Activated naive CD8-positive, alpha-beta T cell (primary cell): ENCODE results near the gene SLC30A5.
"Not testable (repeated sequence)": the region's sequence is repeated elsewhere in the genome, so short reads cannot be mapped to it uniquely, and the experiment has no call there.

Experiments used
- H3K27ac Mint-ChIP-seq: one replicate; pipeline ENCODE4 v1.8.0; 2021; ENCODE audit warnings: mixed read lengths
- H3K27me3 Mint-ChIP-seq: one replicate; pipeline ENCODE4 v1.8.0; 2021; ENCODE audit warnings: mixed read lengths
- H3K36me3 Mint-ChIP-seq: one replicate; pipeline ENCODE4 v1.8.0; 2021; ENCODE audit warnings: mixed read lengths
- H3K4me1 Mint-ChIP-seq: one replicate; pipeline ENCODE4 v1.8.0; 2021; ENCODE audit warnings: low read depth, mixed read lengths
- H3K4me3 Mint-ChIP-seq: one replicate; pipeline ENCODE4 v1.8.0; 2021; ENCODE audit warnings: mild to moderate bottlenecking, mixed read lengths
- H3K9me3 Mint-ChIP-seq: one replicate; pipeline ENCODE4 v1.8.0; 2021; ENCODE audit warnings: low read depth, mixed read lengths

Gene SLC30A5

GRCh38 chr5:69093771-69094482 is at the start of gene SLC30A5:
Gene SLC30A5 (plus strand): TSS chr5:69094014. CDS start chr5:69094256, 242 bp downstream.
- peak within 1 kb of the TSS; percentile 93 for H3K4me3 Mint-ChIP-seq
- peaks cover 2% of the 10 kb centered on the region for H3K36me3 Mint-ChIP-seq
- peak within 1 kb of the TSS; percentile 94 for H3K27ac Mint-ChIP-seq
- no peaks in the 10 kb centered on the region for H3K9me3 Mint-ChIP-seq
- no peaks in the 10 kb centered on the region for H3K27me3 Mint-ChIP-seq
- peaks cover 36% of the 10 kb centered on the region for H3K4me1 Mint-ChIP-seq

GRCh38 chr5:69045213-69045612 is 48.6 kb upstream of the SLC30A5 start:
- H3K27me3 Mint-ChIP-seq, H3K36me3 Mint-ChIP-seq, H3K27ac Mint-ChIP-seq, H3K4me3 Mint-ChIP-seq, H3K9me3 Mint-ChIP-seq: not testable (repeated sequence)
- H3K4me1 Mint-ChIP-seq, result peaks cover 15% of the 10 kb centered on the region

GRCh38 chr5:69046375-69046957 is 47.3 kb upstream of the SLC30A5 start:
- peaks cover 15% of the 10 kb centered on the region for H3K4me1 Mint-ChIP-seq
- H3K27me3 Mint-ChIP-seq, result no peaks in the 10 kb centered on the region
- H3K27ac Mint-ChIP-seq, result no peak overlapping the region
- no peaks in the 10 kb centered on the region for H3K9me3 Mint-ChIP-seq
- H3K4me3 Mint-ChIP-seq, result no peak overlapping the region
- no peaks in the 10 kb centered on the region for H3K36me3 Mint-ChIP-seq

- H3K27me3 Mint-ChIP-seq, result no peaks in the 10 kb centered on the region
- H3K4me3 Mint-ChIP-seq, result no peak overlapping the region
- peaks cover 9% of the 10 kb centered on the region for H3K4me1 Mint-ChIP-seq
- no peaks in the 10 kb centered on the region for H3K36me3 Mint-ChIP-seq
- H3K9me3 Mint-ChIP-seq, result no peaks in the 10 kb centered on the region
- no peak overlapping the region for H3K27ac Mint-ChIP-seq
These were observed 45.6 kb upstream of the SLC30A5 start for GRCh38 chr5:69048230-69048629.

GRCh38 chr5:69049151-69049550 is 44.7 kb upstream of the SLC30A5 start:
- no peaks in the 10 kb centered on the region for H3K36me3 Mint-ChIP-seq
- H3K9me3 Mint-ChIP-seq, result no peaks in the 10 kb centered on the region
- H3K4me1 Mint-ChIP-seq, result peaks cover 5% of the 10 kb centered on the region
- H3K4me3 Mint-ChIP-seq, result no peak overlapping the region
- H3K27me3 Mint-ChIP-seq, result no peaks in the 10 kb centered on the region
- no peak overlapping the region for H3K27ac Mint-ChIP-seq

- H3K27ac Mint-ChIP-seq, result no peak overlapping the region
- no peaks in the 10 kb centered on the region for H3K27me3 Mint-ChIP-seq
- H3K4me3 Mint-ChIP-seq, result no peak overlapping the region
- peaks cover 3% of the 10 kb centered on the region for H3K4me1 Mint-ChIP-seq
- H3K9me3 Mint-ChIP-seq, result no peaks in the 10 kb centered on the region
- no peaks in the 10 kb centered on the region for H3K36me3 Mint-ChIP-seq
These were observed 44.0 kb upstream of the SLC30A5 start for GRCh38 chr5:69049796-69050195.

- Mint-ChIP-seq H3K4me1 (peaks cover 3% of the 10 kb centered on the region), H3K36me3 (no peaks in the 10 kb centered on the region), H3K27me3 (no peaks in the 10 kb centered on the region), H3K4me3 (no peak overlapping the region), H3K27ac (no peak overlapping the region), H3K9me3 (no peaks in the 10 kb centered on the region)
These were observed 43.6 kb upstream of the SLC30A5 start for GRCh38 chr5:69050214-69050613.

GRCh38 chr5:69052181-69052580 is 41.6 kb upstream of the SLC30A5 start:
- H3K4me3 Mint-ChIP-seq, result no peak overlapping the region
- H3K27ac Mint-ChIP-seq, result no peak overlapping the region
- no peaks in the 10 kb centered on the region for H3K9me3 Mint-ChIP-seq
- H3K27me3 Mint-ChIP-seq, result no peaks in the 10 kb centered on the region
- no peaks in the 10 kb centered on the region for H3K36me3 Mint-ChIP-seq
- H3K4me1 Mint-ChIP-seq, result no peaks in the 10 kb centered on the region

GRCh38 chr5:69074664-69075521 is 18.9 kb upstream of the SLC30A5 start:
- no peak overlapping the region for H3K27ac Mint-ChIP-seq
- no peaks in the 10 kb centered on the region for H3K9me3 Mint-ChIP-seq
- H3K27me3 Mint-ChIP-seq, result peaks cover 1% of the 10 kb centered on the region
- H3K36me3 Mint-ChIP-seq, result no peaks in the 10 kb centered on the region
- H3K4me1 Mint-ChIP-seq, result no peaks in the 10 kb centered on the region
- H3K4me3 Mint-ChIP-seq, result no peak overlapping the region

- no peak overlapping the region for H3K4me3 Mint-ChIP-seq
- peaks cover 1% of the 10 kb centered on the region for H3K27me3 Mint-ChIP-seq
- no peaks in the 10 kb centered on the region for H3K36me3 Mint-ChIP-seq
- H3K9me3 Mint-ChIP-seq, result no peaks in the 10 kb centered on the region
- H3K4me1 Mint-ChIP-seq, result no peaks in the 10 kb centered on the region
- no peak overlapping the region for H3K27ac Mint-ChIP-seq
These were observed 18.2 kb upstream of the SLC30A5 start for GRCh38 chr5:69075522-69076179.

- Mint-ChIP-seq H3K36me3 (no peaks in the 10 kb centered on the region), H3K9me3 (no peaks in the 10 kb centered on the region), H3K4me1 (peaks cover 3% of the 10 kb centered on the region), H3K27ac (no peak overlapping the region), H3K27me3 (no peaks in the 10 kb centered on the region), H3K4me3 (no peak overlapping the region)
These were observed 14.8 kb upstream of the SLC30A5 start for GRCh38 chr5:69078921-69079540.

- no peak overlapping the region for H3K27ac Mint-ChIP-seq
- H3K36me3 Mint-ChIP-seq, result no peaks in the 10 kb centered on the region
- H3K9me3 Mint-ChIP-seq, result no peaks in the 10 kb centered on the region
- no peak overlapping the region for H3K4me3 Mint-ChIP-seq
- H3K27me3 Mint-ChIP-seq, result no peaks in the 10 kb centered on the region
- H3K4me1 Mint-ChIP-seq, result peaks cover 3% of the 10 kb centered on the region
These were observed 14.3 kb upstream of the SLC30A5 start for GRCh38 chr5:69079556-69079955.

GRCh38 chr5:69083412-69083811 is 10.4 kb upstream of the SLC30A5 start:
- no peak overlapping the region for H3K4me3 Mint-ChIP-seq

GRCh38 chr5:69084195-69084594 is 9.6 kb upstream of the SLC30A5 start:
- Mint-ChIP-seq H3K27me3 (no peaks in the 10 kb centered on the region), H3K36me3 (no peaks in the 10 kb centered on the region), H3K9me3 (no peaks in the 10 kb centered on the region), H3K4me1 (peaks cover 3% of the 10 kb centered on the region), H3K4me3 (no peak overlapping the region), H3K27ac (no peak overlapping the region)

More at GRCh38 chr5:69083412-69083811, 10.4 kb upstream of the SLC30A5 start:
- no peaks in the 10 kb centered on the region for H3K36me3 Mint-ChIP-seq
- H3K27me3 Mint-ChIP-seq, result no peaks in the 10 kb centered on the region
- peaks cover 3% of the 10 kb centered on the region for H3K4me1 Mint-ChIP-seq
- H3K9me3 Mint-ChIP-seq, result no peaks in the 10 kb centered on the region
- no peak overlapping the region for H3K27ac Mint-ChIP-seq
